HepG2 (cell line): Measurements from ENCODE around the gene ZNF491. TPM values are rescaled to one million over a fixed set of nuclear protein-coding genes. Genes with fewer than 3 reads are reported as not detected.

Source experiments
- ATAC-seq: fragments of 200-7000 bp; cut with Tn5 transposase; 3 replicates; pipeline ENCODE4 v1.9.1; 2020; ENCODE audit warnings: mild to moderate bottlenecking, moderate library complexity
- BruUV-seq: library from RNA; stranded (reverse); fragments of 400-500 nt; replicated peaks from 2 replicates; lab custom pipeline; 2021; lab: Mats Ljungman, UMichigan
- CTCF ChIA-PET: fragments of 300-600 bp; formaldehyde crosslinking; extraction: SDS; loops from one replicate; lab custom pipeline; 2021; ENCODE audit warnings: low total read pairs, inconsistent platforms, low intra/inter-chr PET ratio; lab: Yijun Ruan, JAX
- POLR2A ChIA-PET: fragments of 350-600 bp; sonication (Branson Sonifier 250); formaldehyde crosslinking; loops from one replicate; lab custom pipeline; 2020; ENCODE audit warnings: antibody characterized with exemption, inconsistent platforms; lab: Yijun Ruan, JAX
- DNase-seq: peaks from one replicate; pipeline ENCODE4 v3.0.0-alpha.2; 2015; ENCODE audit warnings: low spot score
- FAIRE-seq: peaks from 3 replicates; lab custom pipeline; 2011; peaks lifted over from hg19 to GRCh38; lab: Jason Lieb, UNC
- H2AFZ ChIP-seq: one replicate; pipeline ENCODE4 v1.6.1; 2011; ENCODE audit warnings: low read length, inconsistent platforms
- H3K27ac ChIP-seq: fragments of 300-600 bp; 3 replicates; pipeline ENCODE4 v1.8.0; 2011; ENCODE audit warnings: mixed run types, mild to moderate bottlenecking, mixed read lengths, low read length, inconsistent platforms; ENCODE audit not compliant: insufficient read depth; ENCODE audit errors: extremely low read length
- H3K27me3 ChIP-seq, 2 experiments: fragments of 200-600 bp in 1 of 2; 2 replicates in 1 of 2; 3 replicates in 1 of 2; pipeline versions ENCODE4 v1.6.0 to v1.8.0; 2011; ENCODE audit warnings: low read length in 2 of 2, mild to moderate bottlenecking in 2 of 2, moderate library complexity in 2 of 2, inconsistent platforms in 1 of 2; ENCODE audit not compliant: insufficient read depth in 2 of 2, control insufficient read depth in 1 of 2
- H3K36me3 ChIP-seq, 2 experiments: fragments of 200-600 bp in 1 of 2; replicated peaks in 1 of 2; 2 replicates in 1 of 2; 3 replicates in 1 of 2; pipeline versions ENCODE4 v1.5.1 to v1.8.0; 2011; ENCODE audit warnings: low read length in 2 of 2, inconsistent platforms in 1 of 2; ENCODE audit not compliant: insufficient read depth in 2 of 2, control insufficient read depth in 1 of 2
- H3K4me1 ChIP-seq: 2 replicates; pipeline ENCODE4 v1.5.1; 2012; ENCODE audit warnings: low read length, inconsistent platforms; ENCODE audit not compliant: insufficient read depth
- H3K4me2 ChIP-seq: 2 replicates; pipeline ENCODE4 v1.6.0; 2011; ENCODE audit warnings: low read depth, low read length, inconsistent platforms
- H3K4me3 ChIP-seq, 3 experiments: fragments of 200-600 bp in 1 of 3; sonication (generic), shearing (Covaris generic) in 1 of 3; replicated peaks in 1 of 3; 2 replicates each; pipeline ENCODE4 v1.5.1; 2011 to 2016; ENCODE audit warnings: low read length in 3 of 3, inconsistent platforms in 2 of 3, low read depth in 2 of 3, mild to moderate bottlenecking in 2 of 3, control low read depth in 1 of 3, mixed read lengths in 1 of 3; ENCODE audit not compliant: insufficient read depth in 1 of 3
- H3K79me2 ChIP-seq: one replicate; pipeline ENCODE4 v1.6.1; 2011; ENCODE audit warnings: low read length, inconsistent platforms; ENCODE audit not compliant: insufficient read depth
- H3K9ac ChIP-seq: 2 replicates; pipeline ENCODE4 v1.6.0; 2011; ENCODE audit warnings: mild to moderate bottlenecking, low read depth, low read length, inconsistent platforms; ENCODE audit not compliant: insufficient read depth
- H3K9me3 ChIP-seq: 2 replicates; pipeline ENCODE4 v1.5.1; 2012; ENCODE audit warnings: mild to moderate bottlenecking, low read length
- H4K20me1 ChIP-seq: 2 replicates; pipeline ENCODE4 v1.6.0; 2011; ENCODE audit warnings: inconsistent platforms, mild to moderate bottlenecking, low read length, moderate library complexity; ENCODE audit not compliant: insufficient read depth
- ARID2 ChIP-seq: sonication (generic); formaldehyde crosslinking; IDR thresholded peaks from 2 replicates; pipeline ENCODE4 v1.8.1; 2022; ENCODE audit warnings: mild to moderate bottlenecking, missing genetic modification reagents, borderline replicate concordance
- HDAC1 ChIP-seq: sonication (generic); formaldehyde crosslinking; IDR thresholded peaks from 2 replicates; pipeline ENCODE4 v1.5.1; 2020; ENCODE audit warnings: mild to moderate bottlenecking, missing genetic modification reagents
- KLF16 ChIP-seq, 2 experiments: sonication (generic) in 1 of 2; formaldehyde crosslinking in 1 of 2; IDR thresholded peaks; 2 replicates each; pipeline versions ENCODE4 v1.6.1 to v1.8.0; 2016 to 2023; ENCODE audit warnings: missing genetic modification reagents in 2 of 2, missing compliant biosample characterization in 1 of 2
- MED8 ChIP-seq: sonication (generic); formaldehyde crosslinking; IDR thresholded peaks from 2 replicates; pipeline ENCODE4 v1.8.1; 2023; ENCODE audit warnings: mild to moderate bottlenecking, missing genetic modification reagents; ENCODE audit not compliant: insufficient replicate concordance
- NRL ChIP-seq: sonication (generic); formaldehyde crosslinking; IDR thresholded peaks from 2 replicates; pipeline ENCODE4 v1.5.0; 2020; ENCODE audit warnings: missing genetic modification reagents, mild to moderate bottlenecking, moderate library complexity, borderline replicate concordance
- RARG ChIP-seq: sonication (generic); formaldehyde crosslinking; IDR thresholded peaks from 2 replicates; pipeline ENCODE4 v1.4.0; 2020; ENCODE audit warnings: low read depth, mild to moderate bottlenecking, missing genetic modification reagents
- REL ChIP-seq: sonication (generic); formaldehyde crosslinking; conservative IDR thresholded peaks from 2 replicates; pipeline ENCODE4 v1.8.0; 2022; ENCODE audit warnings: mild to moderate bottlenecking, missing genetic modification reagents, moderate library complexity
- SAP130 ChIP-seq: IDR thresholded peaks from 2 replicates; pipeline ENCODE4 v1.6.1; 2016; ENCODE audit warnings: low read depth
- SP4 ChIP-seq: sonication (generic); formaldehyde crosslinking; IDR thresholded peaks from 2 replicates; pipeline ENCODE4 v1.8.1; 2023; ENCODE audit warnings: mild to moderate bottlenecking, missing genetic modification reagents
- THAP9 ChIP-seq: sonication (generic); formaldehyde crosslinking; IDR thresholded peaks from 2 replicates; pipeline ENCODE4; 2020; ENCODE audit warnings: missing genetic modification reagents, mild to moderate bottlenecking, borderline replicate concordance
- TIGD3 ChIP-seq: sonication (generic); formaldehyde crosslinking; IDR thresholded peaks from 2 replicates; pipeline ENCODE4 v1.5.1; 2020; ENCODE audit warnings: mild to moderate bottlenecking, missing genetic modification reagents, borderline replicate concordance
- YY1 ChIP-seq: IDR thresholded peaks from 2 replicates; pipeline ENCODE4 v1.6.1; 2011; ENCODE audit warnings: low read length, low read depth, moderate library complexity, mild to moderate bottlenecking; ENCODE audit not compliant: insufficient read depth, insufficient replicate concordance
- ZNF460 ChIP-seq: sonication (generic); formaldehyde crosslinking; IDR thresholded peaks from 2 replicates; pipeline ENCODE4 v1.5.1; 2020; ENCODE audit warnings: missing genetic modification reagents, mild to moderate bottlenecking, borderline replicate concordance
- ZNF589 ChIP-seq: sonication (generic); formaldehyde crosslinking; conservative IDR thresholded peaks from 2 replicates; pipeline ENCODE4 v1.8.0; 2022; ENCODE audit warnings: mild to moderate bottlenecking, moderate library complexity, missing genetic modification reagents
- ZNF75D ChIP-seq: sonication (generic); formaldehyde crosslinking; IDR thresholded peaks from 2 replicates; pipeline ENCODE4 v1.8.1; 2023; ENCODE audit warnings: missing genetic modification reagents, mild to moderate bottlenecking, borderline replicate concordance
- ZNF773 ChIP-seq: sonication (generic); formaldehyde crosslinking; IDR thresholded peaks from 2 replicates; pipeline ENCODE4 v1.4.0; 2020; ENCODE audit warnings: missing genetic modification reagents, borderline replicate concordance
- ZNF777 ChIP-seq: sonication (generic); formaldehyde crosslinking; IDR thresholded peaks from 2 replicates; pipeline ENCODE4 v1.4.0; 2020; ENCODE audit warnings: missing genetic modification reagents
- ZSCAN12 ChIP-seq: sonication (generic); formaldehyde crosslinking; IDR thresholded peaks from 2 replicates; pipeline ENCODE4 v1.9.0; 2021; ENCODE audit warnings: mild to moderate bottlenecking, missing genetic modification reagents
- WGBS: methylation state at CpG from one replicate; pipeline ENCODE4 v1.1.6; 2017; ENCODE audit warnings: low lambda C conversion rate; 5-methylcytosine and 5-hydroxymethylcytosine counted together
- in situ Hi-C: cut with HindIII; loops from 2 replicates; pipeline ENCODE4 v1.10.0; 2017; ENCODE audit warnings: low pct_unique_long_range_greater_than_20kb; ENCODE audit not compliant: extremely low pct_ligation_motif_present
- intact Hi-C: fragments of 100-400 bp; cut with micrococcal nuclease; formaldehyde crosslinking; loops from one replicate; pipeline ENCODE4 v1.10.0; 2022; ENCODE audit not compliant: unreplicated experiment
- polyA plus RNA-seq, 8 experiments: library from polyadenylated mRNA; depleted of rRNA in 3 of 8; stranded (reverse) in 7 of 8; unstranded in 1 of 8; fragments of >200 nt; fragmentation: Illumina TruSeq in 4 of 8; extraction: Trizol in 4 of 8; gene quantifications; 2 replicates each; pipeline versions ENCODE4 v1.2.1 to v1.2.3, GENCODE V29; 2011 to 2016; ENCODE audit warnings: low read depth in 4 of 8, missing spikeins in 1 of 8, mixed read lengths in 1 of 8; ENCODE audit not compliant: insufficient read depth in 1 of 8
- total RNA-seq, 5 experiments: library from RNA; depleted of rRNA; stranded (reverse); fragments of >200 nt; fragmentation: Illumina TruSeq; extraction: Trizol; gene quantifications; 2 replicates each; pipeline ENCODE4 v1.2.3, GENCODE V29; 2016; ENCODE audit warnings: low read depth in 1 of 5

The ZNF491 gene
- total and polyA plus RNA-seq, 2 of the 13 experiments (the other 11 are each of a cell fraction or from before 2014, with no cell fraction given), result 0.57 to 2.2 TPM

- peaks cover 3 to 24% of the 10 kb centered on the region in 2 experiments for H3K36me3 ChIP-seq
- H3K27me3 ChIP-seq, result no peaks in the 10 kb centered on the region
- no peak overlapping the region for H3K27ac ChIP-seq
- 93% methylated on average over 8 of the region's 8 CpGs for WGBS
- no peak overlapping the region for H3K4me3 ChIP-seq
- H3K9me3 ChIP-seq, result no peaks in the 10 kb centered on the region
- no peak overlapping the region for H3K9ac ChIP-seq
- BruUV-seq, result no TSS peak
- no peak overlapping the region for H3K4me2 ChIP-seq
- ATAC-seq, result no peak
- no peak overlapping the region for H2AFZ ChIP-seq
- intact Hi-C loops, result no loop called here
- ChIA-PET CTCF (no interaction called here), POLR2A (no interaction called here)
- no peaks in the 10 kb centered on the region for H3K79me2 ChIP-seq
- no peaks in the 10 kb centered on the region for H3K4me1 ChIP-seq
- no peaks in the 10 kb centered on the region for H4K20me1 ChIP-seq
- in situ Hi-C loops, result no loop called here
- no peak for DNase-seq
- TF ChIP-seq TIGD3 (CRISPR knock-in tag) (no peak), ZNF777 (no peak), ARID2 (CRISPR knock-in tag) (no peak), ZNF589 (CRISPR knock-in tag) (no peak), HDAC1 (CRISPR knock-in tag) (no peak), ZNF75D (no peak), RARG (CRISPR knock-in tag) (no peak), ZNF460 (no peak), SAP130 (CRISPR knock-in tag) (no peak), SP4 (no peak), ZSCAN12 (CRISPR knock-in tag) (no peak), MED8 (CRISPR knock-in tag) (no peak), REL (CRISPR knock-in tag) (no peak), NRL (CRISPR knock-in tag) (no peak), KLF16 (CRISPR knock-in tag; IDR thresholded peaks at IDR 0.05) (no peak), YY1 (no peak), THAP9 (CRISPR knock-in tag) (no peak), ZNF773 (CRISPR knock-in tag) (no peak)
- no peak for FAIRE-seq
Observed at GRCh38 chr19:11832253-11832912, 34.1 kb downstream of the ZNF491 start.
